ENCODE measurements around the gene KLF6.
A peak's percentile ranks its signal among the peaks of the same experiment; 100 is the strongest.

KLF6 gene

GRCh38 chr10:3789621-3790020 is 4.6 kb upstream of the KLF6 start (continued):
- TF ChIP-seq, protein P1, sequence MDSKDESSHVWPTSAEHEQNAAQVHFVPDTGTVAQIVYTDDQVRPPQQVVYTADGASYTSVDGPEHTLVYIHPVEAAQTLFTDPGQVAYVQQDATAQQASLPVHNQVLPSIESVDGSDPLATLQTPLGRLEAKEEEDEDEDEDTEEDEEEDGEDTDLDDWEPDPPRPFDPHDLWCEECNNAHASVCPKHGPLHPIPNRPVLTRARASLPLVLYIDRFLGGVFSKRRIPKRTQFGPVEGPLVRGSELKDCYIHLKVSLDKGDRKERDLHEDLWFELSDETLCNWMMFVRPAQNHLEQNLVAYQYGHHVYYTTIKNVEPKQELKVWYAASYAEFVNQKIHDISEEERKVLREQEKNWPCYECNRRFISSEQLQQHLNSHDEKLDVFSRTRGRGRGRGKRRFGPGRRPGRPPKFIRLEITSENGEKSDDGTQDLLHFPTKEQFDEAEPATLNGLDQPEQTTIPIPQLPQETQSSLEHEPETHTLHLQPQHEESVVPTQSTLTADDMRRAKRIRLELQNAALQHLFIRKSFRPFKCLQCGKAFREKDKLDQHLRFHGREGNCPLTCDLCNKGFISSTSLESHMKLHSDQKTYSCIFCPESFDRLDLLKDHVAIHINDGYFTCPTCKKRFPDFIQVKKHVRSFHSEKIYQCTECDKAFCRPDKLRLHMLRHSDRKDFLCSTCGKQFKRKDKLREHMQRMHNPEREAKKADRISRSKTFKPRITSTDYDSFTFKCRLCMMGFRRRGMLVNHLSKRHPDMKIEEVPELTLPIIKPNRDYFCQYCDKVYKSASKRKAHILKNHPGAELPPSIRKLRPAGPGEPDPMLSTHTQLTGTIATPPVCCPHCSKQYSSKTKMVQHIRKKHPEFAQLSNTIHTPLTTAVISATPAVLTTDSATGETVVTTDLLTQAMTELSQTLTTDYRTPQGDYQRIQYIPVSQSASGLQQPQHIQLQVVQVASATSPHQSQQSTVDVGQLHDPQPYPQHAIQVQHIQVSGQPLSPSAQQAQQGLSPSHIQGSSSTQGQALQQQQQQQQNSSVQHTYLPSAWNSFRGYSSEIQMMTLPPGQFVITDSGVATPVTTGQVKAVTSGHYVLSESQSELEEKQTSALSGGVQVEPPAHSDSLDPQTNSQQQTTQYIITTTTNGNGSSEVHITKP (tag by site-specific recombination; IDR thresholded peaks at IDR 0.05): no peak
- TF ChIP-seq ZFP41 (tag by site-specific recombination; IDR thresholded peaks at IDR 0.05; ENCODE audit: borderline replicate concordance): no peak
- TF ChIP-seq ZNF76 (tag by site-specific recombination; IDR thresholded peaks at IDR 0.05; ENCODE audit: borderline replicate concordance, low read depth): no peak
- no peak for TF ChIP-seq KLF7 (tag by site-specific recombination; IDR thresholded peaks at IDR 0.05; ENCODE audit: borderline replicate concordance)
- no peak for TF ChIP-seq ZNF274 (IDR thresholded peaks at IDR 0.05; ENCODE audit: low read length)
- no peak for TF ChIP-seq ZNF274 (tag by site-specific recombination; IDR thresholded peaks at IDR 0.05; ENCODE audit: borderline replicate concordance)
- no peak for TF ChIP-seq ZNF394 (tag by site-specific recombination; IDR thresholded peaks at IDR 0.05; ENCODE audit: borderline replicate concordance)
- TF ChIP-seq ZBTB10 (tag by site-specific recombination; IDR thresholded peaks at IDR 0.05): no peak
- TF ChIP-seq TRIM28 (IDR thresholded peaks at IDR 0.05; ENCODE audit: borderline replicate concordance, low read length): peak; percentile 60; the same call in 1 of the 2 replicates
- TF ChIP-seq ZNF423 (tag by site-specific recombination; IDR thresholded peaks at IDR 0.05): no peak
- no peak for TF ChIP-seq ZBTB11 (tag by site-specific recombination; conservative IDR thresholded peaks at IDR 0.05; ENCODE audit: low read depth)
- TF ChIP-seq ZNF391 (tag by site-specific recombination; IDR thresholded peaks at IDR 0.05; ENCODE audit: borderline replicate concordance, low read depth): no peak
- no peak for TF ChIP-seq GLIS2 (tag by site-specific recombination; IDR thresholded peaks at IDR 0.05)
- no peak for TF ChIP-seq ZNF324 (tag by site-specific recombination; IDR thresholded peaks at IDR 0.05)
- TF ChIP-seq ZNF157 (tag by site-specific recombination; IDR thresholded peaks at IDR 0.05): no peak

DNA sequence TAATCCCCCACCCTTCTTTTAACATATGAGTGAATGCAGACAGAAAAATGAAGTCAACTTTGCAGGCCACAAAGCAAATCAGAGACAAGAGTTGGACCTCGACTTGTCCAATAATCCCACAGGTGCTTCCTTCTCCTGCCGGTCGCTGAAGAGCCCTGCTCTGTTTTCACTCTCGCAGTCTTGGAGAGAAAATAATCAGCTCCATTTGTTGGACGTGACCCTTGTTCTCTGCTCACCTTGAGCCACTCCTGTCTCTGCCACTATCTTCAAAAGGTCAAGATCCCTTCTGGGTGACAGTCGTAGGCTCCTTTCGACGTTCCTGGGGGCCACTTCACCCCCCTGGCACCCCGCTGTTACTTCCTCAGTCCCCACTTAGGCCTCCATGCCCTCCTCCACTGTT is 2.8 kb upstream of the KLF6 start:
- Histone ChIP-seq H3K9me3 (ENCODE audit: control insufficient read depth, insufficient read depth, low read depth, low read length) (no peaks in the 10 kb centered on the region), H3K4me1 (ENCODE audit: control insufficient read depth, insufficient read depth, low read length) (peaks cover 4% of the 10 kb centered on the region; the same call in 1 of the 2 replicates), H3K36me3 (ENCODE audit: control insufficient read depth in 2 of 2, insufficient read depth in 1 of 2, low read length in 2 of 2) (no peaks in the 10 kb centered on the region), H3K27ac (ENCODE audit: extremely low read depth, low read depth, low read length) (no peak overlapping the region), H3K4me3 (ENCODE audit: low read depth, low read length) (no peak overlapping the region)
- ChIA-PET CTCF (no interaction called here), POLR2A (no interaction called here)
- TF ChIP-seq ZNF677 (tag by site-specific recombination; IDR thresholded peaks at IDR 0.05) (no peak), ZNF623 (tag by site-specific recombination; IDR thresholded peaks at IDR 0.05) (no peak), ZNF311 (tag by site-specific recombination; IDR thresholded peaks at IDR 0.05; ENCODE audit: borderline replicate concordance) (no peak), ZNF792 (tag by site-specific recombination; IDR thresholded peaks at IDR 0.05) (no peak), ZNF776 (tag by site-specific recombination; IDR thresholded peaks at IDR 0.05; ENCODE audit: borderline replicate concordance) (no peak)
